Gastroesophageal sphincter (tissue), 3 donors: Measurements from ENCODE around the gene UAP1.

ENCODE experiments used
- CTCF ChIP-seq, 4 experiments: fragments of 200-600 bp in 2 of 4; fragments of 450-650 bp in 2 of 4; sonication (generic) in 1 of 4; IDR thresholded peaks; one replicate each; pipeline ENCODE4 v1.5.1; 2017 to 2019; ENCODE audit warnings: antibody characterized with exemption in 4 of 4, mild to moderate bottlenecking in 2 of 4, moderate library complexity in 2 of 4
- POLR2A ChIP-seq, 2 donors: fragments of 450-650 bp; IDR thresholded peaks; one replicate each; pipeline ENCODE4 v1.6.1; 2017; ENCODE audit warnings: antibody characterized with exemption in 2 of 2, mild to moderate bottlenecking in 2 of 2, moderate library complexity in 1 of 2

GRCh38 chr1:162578071-162578700 is 16.7 kb downstream of the UAP1 start:
- TF ChIP-seq CTCF (IDR thresholded peaks at IDR 0.05) (no peak), POLR2A (IDR thresholded peaks at IDR 0.05) (no peak)
